ENCODE data around the gene NACC2.

DNA sequence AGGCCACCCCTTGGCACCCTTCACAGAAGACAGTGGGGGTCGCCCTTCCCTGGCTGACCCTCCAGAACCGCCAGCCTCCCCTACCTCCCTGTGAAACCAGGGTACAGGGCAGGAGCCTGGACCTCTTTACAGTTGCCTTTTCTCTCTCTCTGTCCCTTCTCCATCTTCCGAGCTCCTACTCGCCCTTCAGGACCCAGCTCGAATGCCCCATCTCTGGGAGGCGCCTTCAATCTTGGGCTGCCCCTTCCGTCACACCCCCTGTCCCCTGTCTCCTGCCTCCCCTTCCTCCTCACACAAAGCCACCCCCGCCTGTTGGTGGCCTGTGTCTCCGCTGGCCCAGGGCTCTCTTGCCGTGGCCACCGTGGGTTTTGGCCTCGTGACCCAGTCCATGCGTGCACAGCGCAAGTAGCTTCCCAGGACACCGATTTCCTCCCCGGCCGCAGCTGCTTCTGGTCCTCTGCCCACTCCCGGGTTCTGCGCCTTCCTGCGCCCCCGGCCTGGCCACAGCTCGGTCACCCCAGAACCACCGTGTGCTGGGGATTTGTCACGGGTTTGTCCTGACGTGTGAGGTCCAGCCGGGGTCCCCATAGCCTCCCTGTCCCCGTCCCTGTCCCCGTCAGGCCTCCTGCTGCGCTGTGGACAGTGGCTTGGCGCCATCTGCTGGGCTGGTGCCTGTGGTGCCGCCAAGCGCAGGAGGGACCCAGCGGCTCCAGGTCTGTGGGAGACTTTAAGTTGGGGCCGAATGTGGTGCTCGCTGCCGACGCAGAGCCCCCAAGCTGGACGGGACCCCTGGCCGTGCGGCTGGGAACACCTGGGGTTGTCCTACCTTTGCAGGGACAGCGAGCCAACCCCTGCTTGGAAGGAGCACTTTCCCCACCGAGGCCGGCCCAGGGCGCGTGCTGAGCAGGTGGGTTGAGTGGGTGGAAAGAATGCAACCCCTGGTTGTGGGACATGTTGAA is 27.6 kb upstream of the NACC2 start:
- TF ChIP-seq, protein P1, sequence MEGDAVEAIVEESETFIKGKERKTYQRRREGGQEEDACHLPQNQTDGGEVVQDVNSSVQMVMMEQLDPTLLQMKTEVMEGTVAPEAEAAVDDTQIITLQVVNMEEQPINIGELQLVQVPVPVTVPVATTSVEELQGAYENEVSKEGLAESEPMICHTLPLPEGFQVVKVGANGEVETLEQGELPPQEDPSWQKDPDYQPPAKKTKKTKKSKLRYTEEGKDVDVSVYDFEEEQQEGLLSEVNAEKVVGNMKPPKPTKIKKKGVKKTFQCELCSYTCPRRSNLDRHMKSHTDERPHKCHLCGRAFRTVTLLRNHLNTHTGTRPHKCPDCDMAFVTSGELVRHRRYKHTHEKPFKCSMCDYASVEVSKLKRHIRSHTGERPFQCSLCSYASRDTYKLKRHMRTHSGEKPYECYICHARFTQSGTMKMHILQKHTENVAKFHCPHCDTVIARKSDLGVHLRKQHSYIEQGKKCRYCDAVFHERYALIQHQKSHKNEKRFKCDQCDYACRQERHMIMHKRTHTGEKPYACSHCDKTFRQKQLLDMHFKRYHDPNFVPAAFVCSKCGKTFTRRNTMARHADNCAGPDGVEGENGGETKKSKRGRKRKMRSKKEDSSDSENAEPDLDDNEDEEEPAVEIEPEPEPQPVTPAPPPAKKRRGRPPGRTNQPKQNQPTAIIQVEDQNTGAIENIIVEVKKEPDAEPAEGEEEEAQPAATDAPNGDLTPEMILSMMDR (IDR thresholded peaks at IDR 0.05; ENCODE audit: poor library complexity): peak; percentile 97
- TF ChIP-seq EZH2 (IDR thresholded peaks at IDR 0.05; ENCODE audit: borderline replicate concordance): no peak

All from hepatocyte (in vitro differentiated cells).